PFSK-1 (cell line): Measurements from ENCODE around the gene UBTD1.

ENCODE experiments used
- POLR2AphosphoS5 ChIP-seq: IDR thresholded peaks from 2 replicates; pipeline ENCODE4 v1.6.1; 2012; ENCODE audit warnings: low read depth, mild to moderate bottlenecking, control low read depth, low read length, moderate library complexity
- REST ChIP-seq, 2 experiments: IDR thresholded peaks; 2 replicates each; pipeline versions ENCODE4 v1.6.1 to v1.8.0; 2011 to 2012; ENCODE audit warnings: low read depth in 2 of 2, low read length in 2 of 2, control low read depth in 1 of 2, inconsistent platforms in 1 of 2, mild to moderate bottlenecking in 1 of 2, moderate library complexity in 1 of 2; ENCODE audit not compliant: insufficient read depth in 1 of 2
- TAF1 ChIP-seq: IDR thresholded peaks from 2 replicates; pipeline ENCODE4 v1.6.1; 2012; ENCODE audit warnings: low read length, control low read depth, borderline replicate concordance; ENCODE audit not compliant: insufficient read depth

- TF ChIP-seq POLR2AphosphoS5 (no peak), REST (IDR thresholded peaks at IDR 0.05; ENCODE audit: insufficient read depth in 1 of 2, low read depth in 2 of 2, low read length in 2 of 2) (no peak), TAF1 (no peak)
Observed at GRCh38 chr10:97598407-97599271, 99.9 kb downstream of the UBTD1 start.
